Brain microvascular endothelial cell (primary cell): ENCODE results near the gene CSN2.

ENCODE experiments used
- DNase-seq: peaks from one replicate; pipeline ENCODE4 v3.0.0-alpha.2; 2020
- H3K27ac ChIP-seq: fragments of 250-450 bp; sonication (Bioruptor Pico); 2 replicates; pipeline ENCODE4 v1.5.1; 2020; ENCODE audit warnings: mild to moderate bottlenecking, moderate library complexity
- H3K27me3 ChIP-seq: fragments of 250-450 bp; sonication (Bioruptor Pico); replicated peaks from 2 replicates; pipeline ENCODE4 v1.5.1; 2020; ENCODE audit warnings: mild to moderate bottlenecking
- H3K36me3 ChIP-seq: fragments of 250-450 bp; sonication (Bioruptor Pico); replicated peaks from 2 replicates; pipeline ENCODE4 v1.5.1; 2020; ENCODE audit warnings: mild to moderate bottlenecking
- H3K4me3 ChIP-seq: 2 replicates; pipeline ENCODE4 v1.5.1; 2011; ENCODE audit warnings: low read depth, mild to moderate bottlenecking, control low read depth, low read length, moderate library complexity
- CTCF ChIP-seq: IDR thresholded peaks from 2 replicates; pipeline ENCODE4 v1.5.1; 2011; ENCODE audit warnings: low read depth, mild to moderate bottlenecking, moderate library complexity, low read length, control low read depth, inconsistent platforms; ENCODE audit errors: missing control alignments
- in situ Hi-C: cut with HindIII; loops from 2 replicates; pipeline ENCODE4 v1.10.0; 2017; ENCODE audit warnings: low sequenced_read_pairs, low pct_ligation_motif_present

CSN2 gene

GRCh38 chr4:69974631-69975030 lies 9.1 kb upstream of the CSN2 start:
- in situ Hi-C loops, result no loop called here
- Histone ChIP-seq H3K36me3 (no peaks in the 10 kb centered on the region), H3K27me3 (no peaks in the 10 kb centered on the region), H3K27ac (no peak overlapping the region), H3K4me3 (no peak overlapping the region)
- no peak for TF ChIP-seq CTCF
- DNase-seq, result no peak

GRCh38 chr4:69970071-69970470 lies 4.5 kb upstream of the CSN2 start:
- Histone ChIP-seq H3K27ac (no peak overlapping the region), H3K27me3 (no peaks in the 10 kb centered on the region), H3K4me3 (no peak overlapping the region), H3K36me3 (no peaks in the 10 kb centered on the region)
- TF ChIP-seq CTCF, result no peak
- in situ Hi-C loops, result no loop called here
- no peak for DNase-seq

GRCh38 chr4:69957209-69957608 lies 8.3 kb downstream of the CSN2 start:
- H3K36me3 ChIP-seq, result no peaks in the 10 kb centered on the region
- DNase-seq, result no peak
- H3K27ac ChIP-seq, result no peak overlapping the region
- in situ Hi-C loops, result no loop called here
- H3K4me3 ChIP-seq, result no peak overlapping the region
- H3K27me3 ChIP-seq, result no peaks in the 10 kb centered on the region
- TF ChIP-seq CTCF, result no peak

- no peaks in the 10 kb centered on the region for H3K27me3 ChIP-seq
- H3K4me3 ChIP-seq, result no peak overlapping the region
- peak; percentile 16 for DNase-seq
- H3K27ac ChIP-seq, result no peak overlapping the region
- no peaks in the 10 kb centered on the region for H3K36me3 ChIP-seq
- TF ChIP-seq CTCF, result no peak
- in situ Hi-C loops, result no loop called here
Observed at GRCh38 chr4:69951602-69952001, 13.9 kb downstream of the CSN2 start.

- in situ Hi-C loops, result no loop called here
- no peak for TF ChIP-seq CTCF
- H3K27me3 ChIP-seq, result no peaks in the 10 kb centered on the region
- peak overlapping the region; percentile 70 for H3K27ac ChIP-seq
- H3K36me3 ChIP-seq, result no peaks in the 10 kb centered on the region
- DNase-seq, result no peak
- H3K4me3 ChIP-seq, result no peak overlapping the region
Observed at GRCh38 chr4:69936566-69936965, 29.0 kb downstream of the CSN2 start.

GRCh38 chr4:69934150-69934549 lies 31.4 kb downstream of the CSN2 start:
- Histone ChIP-seq H3K27ac (no peak overlapping the region), H3K36me3 (no peaks in the 10 kb centered on the region), H3K4me3 (no peak overlapping the region), H3K27me3 (no peaks in the 10 kb centered on the region)
- DNase-seq, result no peak
- no peak for TF ChIP-seq CTCF
- in situ Hi-C loops, result no loop called here
